ENCODE results near the gene SMCP.
A peak's percentile ranks its signal among the peaks of the same experiment; 100 is the strongest.

Gene SMCP

GRCh38 chr1:152878042-152878441, at the start of gene SMCP:
TSS of gene SMCP (plus strand) at chr1:152878322. CDS start at chr1:152884423, 6,101 bp downstream.
- DNase-seq (ENCODE audit: low read depth): no peak

DNA sequence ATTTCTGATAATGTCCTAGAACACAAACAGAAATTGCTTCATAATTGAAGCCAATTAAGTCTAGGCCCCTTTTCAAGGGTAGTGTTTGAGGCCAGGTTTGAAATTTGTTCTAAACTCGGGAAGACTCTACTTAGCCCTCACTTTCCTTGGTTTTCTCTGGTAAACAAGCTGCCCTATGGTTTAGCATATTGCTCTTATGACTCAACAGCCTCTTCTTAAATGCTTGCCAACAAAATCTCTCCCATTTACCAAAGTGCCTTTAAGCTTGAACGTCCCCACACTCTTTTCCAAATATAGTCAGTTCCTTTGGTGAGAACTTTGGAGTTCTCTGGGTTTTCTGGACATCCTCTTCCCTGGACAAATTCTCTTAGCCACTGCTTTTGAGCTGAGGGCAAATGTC, 41.3 kb upstream of the SMCP start:
- no peak for DNase-seq (ENCODE audit: low read depth)

DNA sequence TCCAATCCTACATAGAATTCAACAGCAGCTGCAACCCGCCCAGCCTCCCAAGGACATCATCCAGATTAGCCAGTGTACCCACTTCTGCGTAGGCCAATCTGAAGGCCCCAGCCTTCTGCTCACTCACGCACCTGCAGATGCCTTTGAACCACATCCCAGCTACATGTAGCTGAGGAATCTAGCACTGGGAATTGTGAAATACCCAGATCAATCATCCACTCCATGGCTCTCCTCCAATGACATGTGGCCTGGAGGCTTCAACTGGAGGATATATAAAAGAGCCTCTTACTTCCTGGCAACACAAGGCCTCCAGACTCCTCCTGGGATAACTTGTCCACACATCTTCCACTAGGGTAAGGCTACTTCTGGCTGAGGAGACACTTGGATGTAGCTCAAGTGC, 35.6 kb upstream of the SMCP start, which contains the start of gene LCE6A:
TSS of gene LCE6A (plus strand) at position 301 of the 400 bp plus-strand sequence. CDS start 665 bp downstream, outside the sequence.
- DNase-seq (ENCODE audit: low read depth): no peak

GRCh38 chr1:152855661-152856060, 22.5 kb upstream of the SMCP start:
- no peak for DNase-seq (ENCODE audit: low read depth)

GRCh38 chr1:152858062-152858461, 20.1 kb upstream of the SMCP start:
- DNase-seq (ENCODE audit: low read depth): no peak

- no peak for DNase-seq (ENCODE audit: low read depth)
Measured at GRCh38 chr1:152859696-152860095, 18.4 kb upstream of the SMCP start, which contains the start of gene LCE7A. TSS of gene LCE7A (plus strand) at chr1:152859996. CDS start at chr1:152860698, 702 bp downstream.

DNA sequence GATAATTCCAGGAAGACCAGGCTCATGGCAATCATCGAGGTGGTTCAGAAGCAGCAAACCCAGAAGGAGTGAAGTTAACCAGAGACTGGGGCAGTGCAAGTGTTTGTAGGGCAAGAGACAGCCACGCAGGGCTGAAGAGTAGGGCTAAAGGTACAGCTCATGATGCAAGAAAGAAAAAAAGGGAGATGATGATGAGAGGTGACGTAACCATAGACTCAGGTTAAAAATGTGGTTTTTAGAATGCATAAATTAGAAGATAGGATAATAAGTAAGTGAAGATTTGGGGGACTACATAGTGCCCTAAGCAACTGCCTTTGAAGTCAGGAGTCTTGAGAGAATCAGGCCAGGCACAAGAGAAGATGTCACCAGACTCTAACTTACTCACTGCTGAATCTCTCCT, 18.0 kb upstream of the SMCP start:
- DNase-seq (ENCODE audit: low read depth): no peak

DNA sequence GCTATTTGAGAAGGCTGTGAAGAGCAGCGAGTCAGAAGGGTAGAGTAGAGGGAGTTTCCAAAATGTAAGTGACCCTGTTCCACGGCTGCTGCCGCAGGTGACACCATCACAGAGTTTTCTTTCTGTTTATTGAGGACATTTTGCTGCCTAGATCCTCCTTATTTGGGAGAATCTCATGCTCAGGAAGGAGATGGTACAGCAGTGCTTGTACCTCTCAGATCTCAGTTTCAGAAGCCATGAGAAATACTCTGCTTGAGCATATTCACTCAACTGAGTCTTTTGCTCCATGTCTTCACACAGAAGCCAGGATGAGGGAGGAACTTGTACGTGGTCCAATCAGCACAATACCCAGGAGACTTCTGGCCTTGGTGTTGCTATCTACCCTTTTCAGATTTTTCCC, 16.7 kb upstream of the SMCP start:
- DNase-seq (ENCODE audit: low read depth): no peak

- no peak for DNase-seq (ENCODE audit: low read depth)
Measured at GRCh38 chr1:152864443-152864842, 13.7 kb upstream of the SMCP start.

- no peak for DNase-seq (ENCODE audit: low read depth)
Measured at GRCh38 chr1:152866321-152866720, 11.8 kb upstream of the SMCP start.

DNA sequence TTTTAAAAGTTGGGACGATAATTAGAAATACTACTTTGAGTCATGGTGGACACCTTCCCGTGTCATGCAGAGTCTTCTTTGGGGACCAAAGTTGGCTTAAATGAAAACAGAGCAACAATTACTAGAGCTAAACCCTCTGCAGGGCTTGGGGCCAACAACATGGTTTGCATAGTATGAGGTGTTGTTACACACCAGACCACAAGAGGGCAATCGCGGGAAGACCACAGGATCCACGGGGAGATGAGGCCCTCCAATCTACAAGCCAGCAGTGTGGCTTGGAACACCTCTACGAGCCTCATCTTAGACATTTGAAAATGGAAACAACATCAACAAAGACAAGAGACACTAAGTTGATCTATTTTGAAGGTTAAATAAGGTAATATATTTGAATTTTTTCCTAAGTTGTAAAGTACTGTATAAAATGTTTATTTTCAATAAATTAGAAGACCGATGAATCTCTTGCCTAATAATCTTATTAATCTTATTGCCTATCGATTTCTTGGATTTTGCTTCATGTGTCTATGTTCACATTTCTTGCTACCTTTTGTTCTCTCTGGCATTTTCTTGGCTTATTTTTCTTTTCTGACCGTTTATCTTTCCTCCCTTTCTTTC, 8.2 kb upstream of the SMCP start:
- DNase-seq (ENCODE audit: low read depth): peak; percentile 29

- DNase-seq (ENCODE audit: low read depth): peak; percentile 3
Measured at GRCh38 chr1:152870831-152871730, 7.0 kb upstream of the SMCP start.

GRCh38 chr1:152871731-152872126, 6.4 kb upstream of the SMCP start:
- DNase-seq (ENCODE audit: low read depth): no peak

GRCh38 chr1:152873495-152873894, 4.6 kb upstream of the SMCP start:
- no peak for DNase-seq (ENCODE audit: low read depth)

DNA sequence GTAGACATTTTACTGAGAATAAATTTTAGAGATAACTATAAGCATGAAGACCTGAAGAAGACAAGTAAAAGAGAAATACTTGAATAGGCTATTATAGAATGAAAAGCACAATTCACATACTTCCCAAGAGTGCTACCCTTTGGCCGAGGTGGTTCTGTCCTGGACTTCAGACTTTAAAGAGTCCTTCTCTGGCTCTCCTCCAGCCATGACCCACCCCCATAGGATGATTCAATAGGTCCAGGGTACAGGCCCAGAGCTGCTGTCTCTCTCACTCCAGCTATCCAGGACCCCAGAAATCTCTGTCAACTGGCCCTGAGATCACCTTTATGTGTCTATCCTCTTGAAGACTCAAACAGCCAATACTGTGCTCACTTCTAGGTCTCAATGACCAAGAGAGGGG, 1.3 kb upstream of the SMCP start:
- DNase-seq (ENCODE audit: low read depth): no peak

DNA sequence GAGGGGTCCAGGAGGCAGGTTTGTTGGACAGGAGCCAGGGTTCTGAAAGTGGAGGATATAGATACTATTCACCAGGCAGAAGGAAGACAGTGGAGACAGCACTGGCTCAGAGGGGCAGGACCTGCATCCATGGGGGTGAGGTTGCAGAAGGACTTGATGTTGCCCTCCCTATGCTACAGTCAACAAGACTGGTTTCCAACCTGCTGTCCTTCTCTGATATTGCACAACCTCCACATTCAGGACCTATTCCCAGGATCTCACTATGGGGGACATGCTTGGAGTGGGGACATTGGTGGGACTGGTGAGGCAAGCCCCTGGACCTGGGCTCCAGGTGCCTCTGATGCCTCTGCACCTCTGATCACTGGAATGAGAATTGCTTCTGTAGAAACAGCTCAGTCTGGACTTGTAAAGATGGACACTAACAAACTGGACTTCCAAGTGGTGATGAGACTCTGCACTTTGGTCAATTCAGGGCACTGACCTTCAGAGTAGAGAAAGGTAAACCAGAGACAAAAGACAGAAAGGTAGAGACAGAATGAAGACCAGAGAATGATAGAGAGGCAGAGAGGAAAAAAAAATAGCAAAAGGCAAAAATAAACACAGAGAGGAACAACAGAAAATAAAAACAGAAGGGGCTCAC, 1.6 kb downstream of the SMCP start:
- no peak for DNase-seq (ENCODE audit: low read depth)

- no peak for DNase-seq (ENCODE audit: low read depth)
Measured at GRCh38 chr1:152880316-152880715, 2.2 kb downstream of the SMCP start.

DNA sequence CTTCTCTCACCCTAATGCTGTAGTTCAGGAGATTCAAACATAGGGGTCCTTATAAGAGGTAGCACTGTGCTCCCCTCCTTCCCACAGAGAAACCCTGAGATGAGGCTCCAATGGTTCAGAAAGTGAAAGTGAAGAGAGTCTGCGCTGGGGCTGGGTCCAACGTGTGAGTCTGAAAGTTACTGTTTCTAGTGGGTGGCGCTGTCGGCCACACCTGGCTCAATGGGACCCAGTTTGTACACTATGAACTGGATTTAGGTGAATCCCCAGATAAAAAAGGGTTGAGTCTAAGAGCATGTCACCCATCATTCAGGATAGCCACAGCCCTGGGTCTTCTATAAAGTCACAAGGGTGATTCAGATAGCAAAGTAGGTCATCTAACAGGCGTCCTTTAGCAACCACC, 2.8 kb downstream of the SMCP start:
- DNase-seq (ENCODE audit: low read depth): no peak

DNA sequence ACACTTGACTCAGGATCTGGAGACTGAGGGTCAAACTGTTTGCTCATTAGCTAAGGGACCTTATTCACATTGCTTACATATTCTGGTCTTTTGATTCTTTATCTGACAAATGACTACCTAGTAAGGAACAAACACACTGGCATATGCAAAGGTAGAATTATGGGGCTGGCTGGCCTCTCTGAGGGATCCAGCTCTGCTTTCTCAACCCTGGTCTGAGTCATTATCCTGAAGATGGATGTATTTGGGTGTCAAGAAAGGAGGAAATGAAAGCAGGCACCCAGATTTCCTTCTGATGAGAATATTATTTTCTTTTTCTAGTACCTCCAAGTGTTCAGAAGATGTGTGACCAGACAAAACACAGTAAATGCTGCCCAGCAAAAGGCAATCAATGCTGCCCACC, 6.0 kb downstream of the SMCP start:
- no peak for DNase-seq (ENCODE audit: low read depth)

GRCh38 chr1:152884506-152884905, 6.4 kb downstream of the SMCP start:
- no peak for DNase-seq (ENCODE audit: low read depth)

GRCh38 chr1:152884966-152885624, 7.0 kb downstream of the SMCP start:
- peak; percentile 66 for DNase-seq (ENCODE audit: low read depth)

DNA sequence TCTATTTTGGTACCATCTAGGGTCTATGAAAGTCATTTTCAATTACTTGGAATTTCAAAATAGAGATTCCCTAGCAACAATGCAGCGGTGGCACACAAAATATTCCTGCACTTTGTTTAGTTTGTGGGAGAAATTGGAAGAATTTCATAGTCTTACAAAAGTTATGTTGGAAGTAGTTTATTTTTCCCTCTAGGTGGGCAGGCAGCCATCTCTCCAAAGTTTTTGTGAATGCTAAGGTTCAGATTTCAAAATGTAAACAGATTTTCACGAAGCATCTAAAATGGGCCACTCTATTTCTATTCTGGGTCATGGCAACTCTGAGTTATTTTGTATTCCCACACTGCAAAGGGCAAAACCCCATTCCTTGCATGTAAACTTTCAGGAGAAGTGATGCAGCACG, 8.0 kb downstream of the SMCP start:
- DNase-seq (ENCODE audit: low read depth): peak; percentile 51

Data from fibroblast of gingiva (primary cell).